K562 (cell line): Measurements from ENCODE around the gene TXNDC15. TPM values are rescaled to one million over a fixed set of nuclear protein-coding genes. Genes with fewer than 3 reads are reported as not detected.

Experiments used
- CHCHD3 ChIP-seq: fragments of 250-450 bp; sonication (Bioruptor Pico); IDR thresholded peaks from 2 replicates; pipeline ENCODE4 v2.1.2; 2022; ENCODE audit warnings: mild to moderate bottlenecking
- ELK1 ChIP-seq: sonication (generic); formaldehyde crosslinking; IDR thresholded peaks from 2 replicates; pipeline ENCODE4 v1.8.1; 2022; ENCODE audit warnings: missing genetic modification reagents
- GATAD2B ChIP-seq: fragments of 450-650 bp; IDR thresholded peaks from 2 replicates; pipeline ENCODE4 v1.6.1; 2017; ENCODE audit warnings: mild to moderate bottlenecking, borderline replicate concordance
- GTF2E2 ChIP-seq: fragments of 200-800 bp; sonication (Bioruptor generic); IDR thresholded peaks from 2 replicates; pipeline ENCODE4 v1.6.1; 2016; ENCODE audit warnings: missing genetic modification characterization, missing compliant biosample characterization
- HDAC1 ChIP-seq, 2 experiments: fragments of 450-650 bp; IDR thresholded peaks; 2 replicates each; pipeline ENCODE4 v1.6.1; 2016 to 2017; ENCODE audit warnings: inconsistent platforms in 1 of 2, mild to moderate bottlenecking in 1 of 2, moderate library complexity in 1 of 2
- HNRNPH1 ChIP-seq: fragments of 200-400 bp; formaldehyde crosslinking; optimal IDR thresholded peaks from 2 replicates; pipeline ENCODE3; 2017; ENCODE audit warnings: low read depth, mild to moderate bottlenecking, low read length, moderate library complexity
- IRF1 ChIP-seq: sonication (generic); formaldehyde crosslinking; IDR thresholded peaks from 2 replicates; pipeline ENCODE4 v1.8.0; 2022; ENCODE audit warnings: missing genetic modification reagents, mild to moderate bottlenecking, borderline replicate concordance
- MAFK ChIP-seq: IDR thresholded peaks from 2 replicates; pipeline ENCODE4 v1.6.1; 2011; ENCODE audit warnings: low read length, improper control_type of control experiment
- MXI1 ChIP-seq: IDR thresholded peaks from 2 replicates; pipeline ENCODE4 v1.6.1; 2011; ENCODE audit warnings: low read depth, mild to moderate bottlenecking, improper control_type of control experiment, low read length
- POLR2A ChIP-seq: fragments of 450-650 bp; conservative IDR thresholded peaks from 2 replicates; pipeline ENCODE4 v1.6.1; 2016
- TAL1 ChIP-seq: fragments of 450-650 bp; IDR thresholded peaks from 2 replicates; pipeline ENCODE4 v1.6.1; 2016; ENCODE audit warnings: mild to moderate bottlenecking
- TRIM28 ChIP-seq: fragments of 450-650 bp; IDR thresholded peaks from 2 replicates; pipeline ENCODE4 v1.6.1; 2017
- ZBTB34 ChIP-seq: fragments of 250-450 bp; sonication (Bioruptor Pico); IDR thresholded peaks from 2 replicates; pipeline ENCODE4 v1.8.0; 2021; ENCODE audit warnings: mild to moderate bottlenecking, moderate library complexity
- ZBTB43 ChIP-seq: sonication (generic); formaldehyde crosslinking; IDR thresholded peaks from 2 replicates; pipeline ENCODE4 v1.8.0; 2023; ENCODE audit warnings: mild to moderate bottlenecking, missing genetic modification reagents
- ZNF197 ChIP-seq: fragments of 200-800 bp; sonication (Bioruptor generic); IDR thresholded peaks from 2 replicates; pipeline ENCODE4 v1.6.1; 2016; ENCODE audit warnings: low read depth, missing genetic modification characterization, missing compliant biosample characterization
- ZNF263 ChIP-seq: sonication (generic); formaldehyde crosslinking; IDR thresholded peaks from 2 replicates; pipeline ENCODE4 v1.8.0; 2022; ENCODE audit warnings: mild to moderate bottlenecking, missing genetic modification reagents, borderline replicate concordance
- ZNF583 ChIP-seq: fragments of 250-450 bp; sonication (Bioruptor Pico); IDR thresholded peaks from 2 replicates; pipeline ENCODE4 v1.4.0; 2020
- polyA plus RNA-seq, 8 experiments: library from polyadenylated mRNA; depleted of rRNA in 4 of 8; stranded (reverse) in 5 of 8; unstranded in 3 of 8; fragments of >200 nt; fragmentation: Nextera tagmentation in 2 of 8; fragmentation: Illumina TruSeq in 1 of 8; extraction: Ambion mirVana in 2 of 8; extraction: Trizol in 1 of 8; gene quantifications; 2 replicates each; pipeline versions ENCODE4 v1.2.1 to v1.2.3, GENCODE V29; 2011 to 2014; ENCODE audit warnings: inconsistent platforms in 1 of 8, missing spikeins in 1 of 8
- total RNA-seq, 7 experiments: library from RNA; depleted of rRNA in 6 of 7; stranded (reverse); fragments of >200 nt in 6 of 7; fragmentation: Illumina TruSeq in 2 of 7; extraction: Trizol in 2 of 7; gene quantifications; 2 replicates each; pipeline versions ENCODE4 v1.2.1 to v1.2.3, GENCODE V29; 2011 to 2021; ENCODE audit warnings: low replicate concordance in 1 of 7
- TF ChIP-seq, protein P1 (sequence below), 2 experiments: IDR thresholded peaks; 2 replicates each; pipeline ENCODE4 v1.6.1; 2011; ENCODE audit warnings: borderline replicate concordance in 1 of 2, control low read depth in 1 of 2, low read depth in 1 of 2, low read length in 1 of 2, mild to moderate bottlenecking in 1 of 2, mixed read lengths in 1 of 2, moderate library complexity in 1 of 2; ENCODE audit not compliant: insufficient read depth in 1 of 2, insufficient read length in 1 of 2, poor library complexity in 1 of 2, severe bottlenecking in 1 of 2; ENCODE audit errors: extremely low read depth in 1 of 2
- TF ChIP-seq, protein P2 (sequence below): fragments of 250-450 bp; sonication (Bioruptor Pico); IDR thresholded peaks from 2 replicates; pipeline ENCODE4 v1.5.0; 2020; ENCODE audit warnings: mild to moderate bottlenecking
- TF ChIP-seq, protein P3 (sequence below): fragments of 450-650 bp; IDR thresholded peaks from 2 replicates; pipeline ENCODE4 v1.6.1; 2017; ENCODE audit warnings: mild to moderate bottlenecking, moderate library complexity

Gene TXNDC15
- total and polyA plus RNA-seq, 9 of the 15 experiments (the other 6 are each of a cell fraction or from before 2014, with no cell fraction given): 3.0 to 15.4 (median 12.3) TPM

- TF ChIP-seq IRF1 (CRISPR knock-in tag) (no peak), MAFK (no peak), GATAD2B (peak; percentile 98), GTF2E2 (tag) (peak; percentile 78; the same call in 1 of the 2 replicates), TAL1 (no peak), TRIM28 (no peak), POLR2A (peak; percentile 68; the same call in 1 of the 2 replicates), ZNF197 (CRISPR knock-in tag) (peak; percentile 64; the same call in 1 of the 2 replicates), CHCHD3 (CRISPR knock-in tag) (no peak), HDAC1 (IDR thresholded peaks at IDR 0.05) (peak in 1 of 2 experiments; percentile 14; a peak in 1 of 4 replicates), HNRNPH1 (no peak), ZBTB43 (CRISPR knock-in tag) (peak; percentile 85), ZNF583 (CRISPR knock-in tag) (no peak), ELK1 (CRISPR knock-in tag) (no peak), ZNF263 (CRISPR knock-in tag) (peak; percentile 39; the same call in 1 of the 2 replicates), ZBTB34 (CRISPR knock-in tag) (no peak), MXI1 (no peak)
- TF ChIP-seq, protein P1, sequence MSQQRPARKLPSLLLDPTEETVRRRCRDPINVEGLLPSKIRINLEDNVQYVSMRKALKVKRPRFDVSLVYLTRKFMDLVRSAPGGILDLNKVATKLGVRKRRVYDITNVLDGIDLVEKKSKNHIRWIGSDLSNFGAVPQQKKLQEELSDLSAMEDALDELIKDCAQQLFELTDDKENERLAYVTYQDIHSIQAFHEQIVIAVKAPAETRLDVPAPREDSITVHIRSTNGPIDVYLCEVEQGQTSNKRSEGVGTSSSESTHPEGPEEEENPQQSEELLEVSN (IDR thresholded peaks at IDR 0.05; ENCODE audit: borderline replicate concordance in 1 of 2, extremely low read depth in 1 of 2, insufficient read depth in 1 of 2, insufficient read length in 1 of 2, low read depth in 1 of 2, low read length in 1 of 2, poor library complexity in 1 of 2, severe bottlenecking in 1 of 2): peak; percentile 50 to 55
- TF ChIP-seq, protein P2, sequence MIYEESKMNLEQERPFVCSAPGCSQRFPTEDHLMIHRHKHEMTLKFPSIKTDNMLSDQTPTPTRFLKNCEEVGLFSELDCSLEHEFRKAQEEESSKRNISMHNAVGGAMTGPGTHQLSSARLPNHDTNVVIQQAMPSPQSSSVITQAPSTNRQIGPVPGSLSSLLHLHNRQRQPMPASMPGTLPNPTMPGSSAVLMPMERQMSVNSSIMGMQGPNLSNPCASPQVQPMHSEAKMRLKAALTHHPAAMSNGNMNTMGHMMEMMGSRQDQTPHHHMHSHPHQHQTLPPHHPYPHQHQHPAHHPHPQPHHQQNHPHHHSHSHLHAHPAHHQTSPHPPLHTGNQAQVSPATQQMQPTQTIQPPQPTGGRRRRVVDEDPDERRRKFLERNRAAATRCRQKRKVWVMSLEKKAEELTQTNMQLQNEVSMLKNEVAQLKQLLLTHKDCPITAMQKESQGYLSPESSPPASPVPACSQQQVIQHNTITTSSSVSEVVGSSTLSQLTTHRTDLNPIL (CRISPR knock-in tag): no peak
- TF ChIP-seq, protein P3, sequence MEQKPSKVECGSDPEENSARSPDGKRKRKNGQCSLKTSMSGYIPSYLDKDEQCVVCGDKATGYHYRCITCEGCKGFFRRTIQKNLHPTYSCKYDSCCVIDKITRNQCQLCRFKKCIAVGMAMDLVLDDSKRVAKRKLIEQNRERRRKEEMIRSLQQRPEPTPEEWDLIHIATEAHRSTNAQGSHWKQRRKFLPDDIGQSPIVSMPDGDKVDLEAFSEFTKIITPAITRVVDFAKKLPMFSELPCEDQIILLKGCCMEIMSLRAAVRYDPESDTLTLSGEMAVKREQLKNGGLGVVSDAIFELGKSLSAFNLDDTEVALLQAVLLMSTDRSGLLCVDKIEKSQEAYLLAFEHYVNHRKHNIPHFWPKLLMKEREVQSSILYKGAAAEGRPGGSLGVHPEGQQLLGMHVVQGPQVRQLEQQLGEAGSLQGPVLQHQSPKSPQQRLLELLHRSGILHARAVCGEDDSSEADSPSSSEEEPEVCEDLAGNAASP: no peak
These were observed 30.6 kb downstream of the TXNDC15 start, which contains the start of gene PCBD2 (continued) for GRCh38 chr5:134904610-134905245.
